Lower leg skin (tissue), 3 donors: ENCODE data around the gene CS.

Source experiments
- CTCF ChIP-seq, 3 donors: fragments of 450-650 bp; IDR thresholded peaks; one replicate each; pipeline ENCODE4 v1.5.1; 2016; ENCODE audit warnings: antibody characterized with exemption in 3 of 3, mild to moderate bottlenecking in 3 of 3, moderate library complexity in 2 of 3
- POLR2A ChIP-seq, 2 donors: fragments of 450-650 bp; IDR thresholded peaks; one replicate each; pipeline ENCODE4 v1.6.1; 2016 to 2017; ENCODE audit warnings: antibody characterized with exemption in 2 of 2, mild to moderate bottlenecking in 1 of 2, moderate library complexity in 1 of 2

- no peak for TF ChIP-seq POLR2A (IDR thresholded peaks at IDR 0.05)
- TF ChIP-seq CTCF (IDR thresholded peaks at IDR 0.05): no peak
Measured at GRCh38 chr12:56243731-56244181, 56.4 kb downstream of the CS start.
